Activated CD4-positive, alpha-beta T cell treated with anti-CD3 and anti-CD28 coated beads, Interleukin-2, amount 50 U/mL, for 4 hours (primary cell): Measurements from ENCODE around the gene SPP1.
"Not testable (repeated sequence)": the region's sequence is repeated elsewhere in the genome, so short reads cannot be mapped to it uniquely, and the experiment has no call there.

ENCODE experiments used
- DNase-seq, 2 experiments: peaks; one replicate each; pipeline ENCODE4 v3.0.0-alpha.2; 2020

SPP1 gene

DNA sequence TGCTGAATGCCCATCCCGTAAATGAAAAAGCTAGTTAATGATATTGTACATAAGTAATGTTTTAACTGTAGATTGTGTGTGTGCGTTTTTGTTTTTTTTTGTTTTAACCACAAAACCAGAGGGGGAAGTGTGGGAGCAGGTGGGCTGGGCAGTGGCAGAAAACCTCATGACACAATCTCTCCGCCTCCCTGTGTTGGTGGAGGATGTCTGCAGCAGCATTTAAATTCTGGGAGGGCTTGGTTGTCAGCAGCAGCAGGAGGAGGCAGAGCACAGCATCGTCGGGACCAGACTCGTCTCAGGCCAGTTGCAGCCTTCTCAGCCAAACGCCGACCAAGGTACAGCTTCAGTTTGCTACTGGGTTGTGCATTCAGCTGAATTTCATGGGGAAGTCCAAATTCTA is at the start of gene SPP1:
Gene SPP1, plus strand, starts transcription at position 249 of the 400 bp plus-strand sequence. CDS start 1,182 bp downstream, outside the sequence.
- DNase-seq = peak; percentile 6 to 9

DNA sequence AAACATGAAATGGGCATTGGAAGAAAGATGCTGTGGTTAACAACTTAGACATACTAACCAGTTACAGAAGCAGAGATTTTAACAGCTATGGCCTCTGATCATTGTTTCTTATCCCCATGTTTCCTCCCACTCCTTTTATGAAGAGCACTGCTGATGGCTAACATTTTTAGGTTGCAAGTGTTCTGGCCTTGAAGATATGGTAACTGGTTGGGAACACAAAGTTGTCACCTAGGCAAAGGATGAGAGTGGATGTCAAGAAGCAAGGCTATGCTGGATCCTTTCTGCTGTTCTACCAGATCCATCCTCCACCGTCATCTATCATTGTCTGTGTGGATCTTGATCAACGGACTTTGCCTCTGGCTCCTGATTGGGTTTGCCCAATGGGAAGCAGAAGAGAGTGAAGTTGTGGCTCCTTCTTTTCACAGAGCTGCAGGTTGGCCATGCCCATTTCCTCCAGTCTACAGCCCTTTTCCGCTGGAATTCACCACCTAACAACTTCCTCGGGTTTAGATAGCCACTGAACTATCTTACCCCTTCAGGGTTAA is 48.9 kb upstream of the SPP1 start:
- DNase-seq = no peak

DNA sequence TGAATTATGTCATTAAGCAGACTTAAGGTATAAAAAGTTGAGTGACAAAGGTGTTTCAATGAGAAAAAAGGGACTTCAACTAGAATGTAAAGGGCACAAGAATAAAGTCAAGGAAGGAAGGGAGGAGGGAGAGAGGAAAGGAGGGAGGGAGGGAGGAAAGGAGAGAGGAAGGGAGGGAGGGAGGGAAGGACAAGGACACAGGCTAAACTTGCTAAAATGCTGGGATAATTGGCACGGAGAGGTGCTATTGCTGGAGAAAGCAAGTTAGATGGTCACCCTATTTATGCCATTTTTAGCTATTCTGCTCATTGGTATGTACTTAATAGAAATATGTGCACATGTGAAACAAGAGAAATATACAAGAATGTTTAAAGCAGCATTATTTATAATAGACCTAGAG is 44.9 kb upstream of the SPP1 start:
- DNase-seq = no peak

DNA sequence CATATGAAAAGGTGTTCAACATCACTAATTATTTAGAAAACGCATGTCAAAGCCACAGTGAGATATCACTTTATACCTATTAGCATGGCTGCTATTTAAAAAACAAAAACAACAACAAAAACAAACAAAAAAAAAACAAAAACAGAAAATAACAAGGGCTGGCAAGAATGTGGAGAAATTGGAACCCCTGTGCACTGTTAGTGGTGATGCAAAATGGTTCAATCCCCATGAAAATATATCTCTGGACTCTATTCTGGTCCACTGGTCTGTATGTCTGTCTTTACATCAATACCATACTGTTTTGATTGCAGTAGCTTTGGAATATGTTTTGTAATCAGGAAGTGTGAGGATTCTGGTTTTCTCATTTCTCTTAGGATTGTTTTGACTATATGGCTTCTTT is 43.6 kb upstream of the SPP1 start:
- DNase-seq = no peak

DNA sequence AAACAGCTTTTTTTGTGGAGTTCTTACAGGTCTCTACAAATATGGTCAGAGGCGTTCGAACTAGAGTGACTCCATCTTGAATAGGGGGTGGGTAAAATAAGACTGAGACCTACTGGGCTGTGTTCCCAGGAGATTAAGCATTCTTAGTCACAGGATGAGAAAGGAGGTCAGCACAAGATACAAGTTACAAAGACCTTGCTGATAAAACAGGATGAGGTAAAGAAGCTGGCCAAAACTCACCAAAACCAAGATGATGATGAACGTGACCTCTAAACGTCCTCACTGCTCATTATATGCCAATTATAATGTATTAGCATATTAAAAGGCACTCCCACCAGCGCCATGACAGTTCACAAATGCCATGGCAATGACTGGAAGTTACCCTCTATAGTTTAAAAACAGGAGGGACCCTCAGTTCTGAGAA is 42.8 kb upstream of the SPP1 start:
- DNase-seq = no peak

DNA sequence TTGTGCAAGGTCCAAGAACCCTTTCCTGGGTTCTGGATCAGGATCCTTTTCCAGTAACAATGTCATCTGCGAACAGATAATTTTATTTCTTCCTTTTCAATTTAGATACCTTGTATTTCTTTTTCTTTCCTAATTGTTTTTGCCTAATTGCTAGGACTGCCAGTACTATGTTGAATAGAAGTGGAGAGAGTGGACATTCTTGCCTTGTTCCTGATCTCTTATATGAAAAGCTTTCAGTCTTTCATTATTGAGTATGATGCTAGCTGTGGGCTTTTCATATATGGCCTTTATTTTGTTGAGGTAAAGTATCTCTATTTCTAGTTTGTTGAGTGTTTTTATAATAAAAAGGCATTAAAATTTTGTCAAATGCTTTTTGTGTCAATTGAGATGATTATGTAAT is 42.2 kb upstream of the SPP1 start:
- no peak for DNase-seq

DNA sequence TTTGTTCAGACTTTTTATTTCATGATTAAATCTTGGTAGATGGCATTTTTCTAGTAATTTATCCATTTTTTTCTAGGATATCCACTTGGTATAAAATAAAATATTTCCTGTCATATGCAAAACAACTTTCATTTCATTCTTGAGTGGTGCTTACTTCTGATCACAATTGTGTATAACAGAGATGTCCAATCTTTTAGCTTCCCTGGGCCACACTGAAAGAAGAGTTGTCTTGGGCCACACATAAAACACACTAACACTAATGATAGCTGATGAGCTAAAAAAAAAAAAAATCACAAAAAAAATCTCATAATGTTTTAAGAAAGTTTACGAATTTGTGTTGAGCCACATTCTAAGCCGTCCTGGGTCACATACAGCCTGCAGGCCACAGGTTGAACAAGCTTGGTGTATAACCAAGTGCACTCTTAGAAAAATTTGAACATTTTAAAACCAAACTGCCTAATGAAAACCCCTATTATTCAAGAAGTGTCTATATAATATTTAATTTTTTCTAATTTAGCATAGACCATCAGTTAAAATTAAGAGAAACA is 41.3 kb upstream of the SPP1 start:
- DNase-seq = no peak

DNA sequence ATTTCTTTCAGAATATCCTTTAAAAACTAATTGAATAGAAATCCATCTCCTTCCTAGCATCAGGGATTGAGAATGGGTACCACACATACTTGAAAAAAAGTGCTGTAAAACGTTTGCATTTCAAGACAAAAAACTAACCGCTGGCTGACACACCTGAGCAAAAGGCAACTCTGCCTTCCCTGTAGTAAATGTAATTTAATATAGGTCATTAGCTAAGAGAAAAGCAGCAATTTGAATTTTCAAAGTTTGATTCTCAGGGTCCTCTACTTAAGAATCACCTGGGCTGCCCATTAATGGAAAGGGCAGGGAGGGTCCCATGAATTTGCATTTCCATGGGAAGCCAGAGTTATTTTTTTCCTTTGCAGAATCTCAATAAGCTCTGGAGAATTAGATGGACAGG is 40.5 kb upstream of the SPP1 start:
- DNase-seq = no peak

DNA sequence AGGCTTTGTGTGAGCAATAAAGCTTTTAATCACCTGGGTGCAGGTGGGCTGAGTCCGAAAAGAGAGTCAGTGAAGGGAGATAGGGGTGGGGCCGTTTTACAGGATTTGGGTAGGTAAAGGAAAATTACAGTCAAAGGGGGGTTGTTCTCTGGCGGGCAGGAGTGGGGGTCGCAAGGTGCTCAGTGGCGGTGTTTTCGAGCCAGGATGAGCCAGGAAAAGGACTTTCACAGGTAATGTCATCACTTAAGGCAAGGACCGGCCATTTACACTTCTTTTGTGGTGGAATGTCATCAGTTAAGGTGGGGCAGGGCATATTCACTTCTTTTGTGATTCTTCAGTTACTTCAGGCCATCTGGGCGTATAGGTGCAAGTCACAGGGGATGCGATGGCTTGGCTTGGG is 39.6 kb upstream of the SPP1 start:
- DNase-seq = not testable (repeated sequence)

DNA sequence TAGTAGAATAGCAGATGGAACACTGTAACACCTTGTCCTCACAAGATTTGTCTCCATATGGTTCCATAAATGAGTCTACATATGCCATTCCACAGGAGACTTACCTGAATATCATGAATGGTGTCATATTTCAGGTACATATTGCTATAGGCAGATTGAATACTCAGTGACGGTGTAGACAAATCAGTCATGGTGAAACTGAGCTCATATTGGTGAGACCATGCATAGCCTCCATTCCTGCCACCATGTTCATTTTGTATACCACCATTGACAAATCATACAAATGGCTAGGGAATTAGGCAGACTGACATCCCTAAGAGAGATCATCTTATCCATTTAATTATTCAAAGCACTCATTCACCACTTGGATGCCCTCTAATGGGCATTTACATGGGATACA is 38.0 kb upstream of the SPP1 start:
- DNase-seq = no peak

DNA sequence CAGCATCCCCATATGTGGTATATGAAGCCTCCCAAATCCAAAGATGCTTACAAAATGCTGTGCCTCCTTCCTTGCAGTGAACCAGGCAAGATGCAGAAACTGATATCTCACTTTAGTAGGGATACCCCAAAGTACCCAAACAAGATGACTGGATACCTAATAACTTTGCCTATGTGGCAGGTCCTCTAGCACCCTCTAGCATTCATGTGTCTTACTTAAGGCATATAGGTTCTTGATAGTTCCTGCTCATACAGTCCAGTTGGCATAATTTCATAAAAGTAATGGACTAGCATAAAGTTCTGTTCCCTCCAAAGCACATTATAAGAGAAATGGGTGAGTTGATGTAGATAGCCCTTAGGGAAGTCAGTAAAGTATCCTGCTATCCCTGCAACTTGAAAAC is 36.8 kb upstream of the SPP1 start:
- no peak for DNase-seq

DNA sequence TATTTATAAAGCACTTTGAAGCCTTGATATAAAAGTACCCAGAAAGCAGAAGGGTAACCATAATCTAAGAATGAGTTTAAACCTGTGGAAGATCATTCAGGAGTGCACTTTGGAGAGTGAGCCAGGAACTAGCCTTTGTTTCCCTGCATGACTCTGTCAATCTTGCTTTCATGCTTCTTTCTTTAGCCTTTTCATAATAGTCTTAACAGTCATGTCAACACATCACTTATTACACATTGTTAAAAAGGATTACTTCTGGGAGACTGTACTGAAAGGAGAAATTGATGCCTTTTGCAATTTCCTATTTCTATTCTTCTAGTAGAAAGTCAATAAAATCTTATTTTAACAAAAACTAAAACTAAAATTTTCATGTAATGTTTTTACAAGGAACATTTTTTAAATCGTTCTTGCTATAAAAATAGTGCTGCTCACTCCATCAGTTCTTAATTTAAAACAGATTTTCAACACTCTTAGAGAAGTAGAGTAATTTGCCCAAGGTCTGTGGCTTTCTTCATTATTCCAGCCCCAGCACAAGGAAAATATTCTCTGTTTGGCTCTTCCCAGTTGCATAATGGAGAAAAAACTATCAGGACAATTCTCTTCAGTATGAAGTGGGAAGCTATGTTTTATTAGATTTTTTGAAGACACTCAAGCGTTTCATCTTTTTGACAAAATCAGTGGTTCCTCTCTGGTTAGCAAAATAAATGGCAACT is 35.4 kb upstream of the SPP1 start:
- DNase-seq = no peak

DNA sequence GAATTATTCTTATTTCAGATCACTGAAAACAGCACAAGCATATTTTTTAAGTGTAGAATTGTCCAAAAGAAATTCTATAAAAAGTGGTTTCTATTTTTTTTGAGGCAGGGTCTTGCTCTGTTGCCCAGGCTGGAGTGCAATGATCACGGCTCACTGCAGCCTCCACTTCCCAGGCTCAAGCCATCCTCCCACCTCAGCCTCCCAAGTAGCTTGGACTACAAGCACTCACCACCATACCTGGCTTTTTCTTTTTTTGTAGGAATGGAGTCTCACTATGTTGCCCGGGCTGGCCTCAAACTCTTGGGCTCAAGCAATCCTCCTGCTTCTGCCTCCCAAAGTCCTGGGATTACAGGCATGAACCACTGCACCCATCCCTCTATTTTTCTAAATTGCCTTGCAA is 34.7 kb upstream of the SPP1 start:
- DNase-seq = not testable (repeated sequence)

DNA sequence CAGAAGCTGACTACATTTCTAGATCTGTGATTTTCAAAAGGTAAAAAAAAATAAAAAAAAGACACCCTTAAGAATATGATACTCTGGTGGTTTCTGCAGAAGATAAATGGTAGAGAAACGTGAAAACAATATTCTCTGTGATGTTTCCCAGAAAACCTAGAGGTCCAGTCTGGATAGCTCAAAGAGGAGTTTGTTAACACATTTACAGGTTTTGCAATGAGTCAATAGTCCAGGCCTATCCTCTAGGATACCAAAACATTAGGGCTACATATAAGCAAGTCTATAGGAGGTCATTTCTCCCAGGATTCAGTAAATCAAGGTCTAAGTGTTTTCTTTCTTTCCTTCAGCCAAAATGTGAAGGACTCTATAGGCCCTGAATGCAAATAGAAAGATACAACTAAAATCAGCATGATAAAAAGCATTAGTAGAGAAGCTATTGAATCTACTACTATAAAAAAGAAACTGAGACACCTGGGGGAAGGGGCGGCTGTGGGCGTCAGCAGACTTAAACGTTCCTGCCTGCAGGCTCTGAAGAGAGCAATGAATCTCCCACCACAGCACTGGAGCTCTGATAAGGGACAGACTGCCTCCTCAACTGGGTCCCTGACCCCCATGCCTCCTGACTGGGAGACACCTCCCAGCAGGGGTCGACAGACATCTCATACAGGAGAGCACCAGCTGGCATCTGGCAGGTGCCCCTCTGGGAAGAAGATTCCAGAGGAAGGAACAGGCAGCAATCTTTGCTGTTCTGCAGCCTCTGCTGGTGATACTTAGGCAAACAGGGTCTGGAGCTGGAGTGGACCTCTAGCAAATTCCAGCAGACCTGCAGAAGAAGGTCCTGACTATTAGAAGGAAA is 33.7 kb upstream of the SPP1 start:
- DNase-seq = no peak

DNA sequence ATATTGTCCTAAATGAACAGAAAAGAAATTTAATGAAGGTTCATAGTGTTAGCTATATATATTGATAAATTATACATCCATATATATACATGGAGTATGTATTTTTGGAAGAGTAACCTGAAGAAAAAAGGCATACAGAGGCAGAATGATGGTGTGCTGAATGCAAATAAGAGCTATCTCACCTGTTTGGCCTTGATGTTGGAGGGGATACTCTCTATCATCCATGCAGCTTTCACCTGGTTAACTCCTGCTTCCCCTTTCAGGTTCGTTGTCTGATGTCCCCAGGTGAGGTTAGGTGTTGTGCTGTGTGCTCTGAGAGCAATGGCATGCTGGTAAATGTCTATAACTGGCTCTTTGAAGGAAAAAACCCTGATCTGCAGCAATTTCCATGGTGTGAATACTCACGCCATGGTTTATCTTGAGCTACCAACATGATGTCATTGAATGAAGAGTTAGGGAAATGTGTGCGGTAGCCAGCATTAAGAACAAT is 31.8 kb upstream of the SPP1 start:
- no peak for DNase-seq

DNA sequence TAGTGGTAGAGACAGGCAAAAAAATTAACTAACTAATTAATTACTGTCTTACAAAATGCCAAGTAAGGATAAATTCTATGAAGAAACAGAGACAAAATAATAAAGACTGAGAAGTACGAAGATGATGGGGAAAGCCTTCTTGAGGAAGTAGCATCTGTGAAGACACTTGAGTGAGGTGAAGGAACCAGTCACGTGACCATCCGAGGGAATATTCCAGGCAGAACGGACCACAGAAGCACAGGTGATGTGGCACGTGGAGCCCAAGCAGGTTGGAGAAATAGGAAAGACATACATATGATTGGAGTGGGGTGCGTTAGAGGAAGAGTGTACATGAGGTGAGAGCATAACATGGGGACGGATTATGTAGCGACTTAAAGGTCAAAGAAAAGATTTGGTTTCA is 30.5 kb upstream of the SPP1 start:
- no peak for DNase-seq

DNA sequence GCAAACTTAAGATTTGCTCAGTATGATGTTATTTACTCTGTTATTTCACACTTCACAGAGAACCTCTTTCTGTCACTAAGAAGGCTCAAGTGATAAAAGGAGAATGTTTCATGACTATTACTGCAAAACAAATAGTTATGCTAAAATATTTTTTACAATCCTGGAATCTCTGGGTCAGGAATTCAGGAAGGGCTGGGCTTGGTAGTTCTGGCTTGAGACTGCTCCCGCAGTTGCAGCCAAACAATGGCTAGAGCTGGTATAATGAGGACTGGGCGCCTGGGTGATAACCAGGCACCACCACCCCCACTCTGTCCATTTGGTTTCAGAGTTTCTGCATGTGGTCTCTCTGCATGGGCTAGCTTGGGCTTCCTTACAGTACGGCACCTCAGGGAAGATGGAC is 28.7 kb upstream of the SPP1 start:
- DNase-seq = no peak

DNA sequence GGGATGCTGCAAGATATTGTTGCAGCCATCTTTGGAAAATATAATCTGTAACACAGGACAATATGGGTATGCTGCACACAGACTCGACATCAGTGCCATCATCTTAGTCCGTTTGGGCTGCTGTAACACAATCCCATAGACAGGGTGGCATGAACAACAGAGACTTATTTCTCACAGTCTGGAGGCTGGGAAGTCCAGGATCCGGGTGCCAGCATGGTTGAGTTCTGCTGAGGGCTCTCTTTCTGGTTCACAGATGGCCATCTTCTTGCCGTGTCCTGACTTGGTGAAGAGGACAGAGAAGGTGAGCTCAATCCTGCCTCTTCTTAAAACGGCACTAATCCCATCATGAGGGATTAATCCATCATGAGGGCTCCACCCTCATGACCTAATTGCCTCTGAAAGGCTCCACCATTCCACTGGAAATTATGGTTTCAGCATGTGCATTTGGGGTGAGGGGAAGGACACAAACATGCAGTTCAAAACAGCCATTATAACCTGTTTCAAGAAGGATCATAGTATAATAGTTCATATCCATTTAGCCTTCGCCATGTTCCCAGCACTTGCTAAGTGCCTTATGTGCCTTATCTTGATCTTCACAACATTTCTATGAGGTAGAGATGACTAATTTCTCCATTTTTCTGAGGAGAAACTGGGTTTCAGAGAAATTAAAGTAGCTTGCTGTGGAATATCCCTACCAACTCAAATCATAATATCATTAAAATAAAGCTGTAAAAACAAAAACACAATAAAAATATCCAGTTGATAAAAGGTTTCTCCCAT is 27.9 kb upstream of the SPP1 start:
- no peak for DNase-seq

DNA sequence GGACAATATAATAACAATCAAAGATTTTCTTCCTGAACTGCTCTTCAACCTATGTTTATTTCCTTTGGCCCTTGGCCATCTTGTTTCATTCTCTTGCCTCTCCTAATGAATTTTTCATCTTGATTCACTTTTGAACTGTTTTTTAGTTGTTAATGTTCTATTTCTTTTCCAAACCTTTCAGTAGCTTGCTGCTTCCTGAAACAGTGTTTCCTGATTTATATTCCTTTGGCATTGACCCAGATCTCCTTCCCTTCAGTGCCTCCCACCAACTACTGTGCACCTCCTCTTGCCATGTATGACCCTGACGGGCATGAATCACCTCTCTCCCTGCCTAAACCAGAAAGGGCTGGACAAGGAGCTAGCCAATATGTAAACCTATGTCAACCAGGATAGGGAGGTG is 25.6 kb upstream of the SPP1 start:
- DNase-seq = no peak

DNA sequence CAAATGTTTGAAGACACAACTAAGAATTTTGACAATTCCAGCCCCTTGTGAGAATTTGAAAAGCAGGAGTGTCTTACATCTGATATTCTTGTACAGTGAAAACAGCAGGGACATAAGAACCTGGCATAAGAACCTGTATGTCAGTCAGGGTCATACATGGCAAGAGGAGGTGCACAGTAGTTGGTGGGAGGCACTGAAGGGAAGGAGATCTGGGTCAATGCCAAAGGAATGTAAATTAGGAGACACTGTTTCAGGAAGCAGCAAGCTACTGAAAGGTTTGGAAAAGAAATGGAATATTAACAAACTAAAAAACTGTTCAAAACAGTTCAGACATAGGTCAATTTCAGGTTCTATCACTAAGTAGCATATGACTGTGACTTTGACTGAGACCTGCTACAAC is 25.0 kb upstream of the SPP1 start:
- no peak for DNase-seq

DNA sequence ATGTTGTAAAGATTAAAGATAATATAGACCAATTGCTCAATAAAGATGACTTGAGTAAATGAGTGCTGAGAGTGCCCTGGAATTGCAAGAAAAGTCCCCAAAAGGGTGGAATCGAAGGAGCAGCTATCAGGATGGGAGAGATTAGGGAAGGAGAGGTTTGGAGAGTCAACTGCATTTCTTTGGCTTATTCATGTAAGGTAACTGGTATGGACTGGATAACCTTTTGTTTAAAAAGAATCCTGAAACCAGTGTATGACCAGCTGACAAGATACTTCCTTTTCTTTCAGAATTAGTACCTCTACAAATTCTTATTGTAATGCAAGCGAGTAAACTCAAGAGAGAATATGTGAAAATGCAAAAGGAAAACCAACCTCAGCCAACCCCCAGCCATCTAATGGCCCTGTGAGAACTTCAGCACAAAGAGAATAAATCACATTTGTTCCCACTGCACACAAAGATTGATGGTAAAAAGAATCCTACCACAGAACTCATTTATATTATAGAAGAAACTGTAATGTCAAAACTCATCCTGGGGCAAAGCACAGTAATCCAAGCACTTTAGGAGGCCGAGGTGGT is 24.5 kb upstream of the SPP1 start:
- no peak for DNase-seq

DNA sequence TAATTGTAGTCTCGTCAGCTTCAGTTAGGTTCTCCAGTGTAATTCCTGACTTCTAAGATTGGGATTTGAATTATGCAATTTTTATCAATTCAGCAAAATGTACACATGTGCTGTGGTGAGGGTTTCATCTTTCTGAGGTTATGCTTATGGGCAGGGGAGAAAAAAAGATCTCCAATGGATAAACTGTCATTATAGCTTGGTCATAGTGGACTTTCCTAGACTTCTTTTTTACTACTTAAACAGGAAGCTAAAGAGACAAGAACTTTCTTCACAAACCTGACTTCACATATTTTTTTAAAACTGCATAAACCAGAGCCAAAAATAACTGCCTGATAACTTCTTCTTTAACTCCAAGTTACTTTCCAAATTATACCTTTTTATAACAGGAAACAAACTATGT is 21.7 kb upstream of the SPP1 start:
- no peak for DNase-seq

DNA sequence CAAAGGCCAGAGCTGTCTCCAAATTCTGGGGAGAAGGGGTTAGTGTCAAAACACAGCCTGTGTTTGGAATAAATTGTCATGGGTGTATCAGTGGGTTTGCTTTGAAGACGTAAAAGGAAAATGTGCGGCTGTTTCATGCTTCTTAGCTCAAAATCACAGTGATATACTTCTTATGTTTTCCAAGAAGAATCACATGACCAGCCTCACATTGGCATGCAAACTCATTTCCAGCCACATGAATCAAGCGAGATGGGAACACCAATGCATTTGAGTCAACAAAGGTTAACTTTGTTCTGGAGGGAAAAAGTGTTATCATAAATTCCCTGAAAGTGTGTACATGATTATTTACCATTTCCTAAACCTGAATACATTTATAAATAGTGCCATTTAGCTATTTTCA is 19.0 kb upstream of the SPP1 start:
- no peak for DNase-seq
